GM23338 (cell line): ENCODE results near the gene BCL10. TPM values are rescaled to one million over a fixed set of nuclear protein-coding genes. Genes with fewer than 3 reads are reported as not detected.

Experiments used
- ATAC-seq: fragments of 200-7000 bp; cut with Tn5 transposase; 3 replicates; pipeline ENCODE4 v1.9.1; 2020
- DNase-seq: peaks from one replicate; pipeline ENCODE4 v3.0.0-alpha.2; 2015; ENCODE audit warnings: low spot score
- H2AFZ ChIP-seq: fragments of 200-600 bp; sonication (generic); 2 replicates; pipeline ENCODE4 v1.8.0; 2016; ENCODE audit warnings: antibody characterized with exemption, mild to moderate bottlenecking, moderate library complexity
- H3F3A ChIP-seq: fragments of 200-600 bp; sonication (generic); replicated peaks from 2 replicates; pipeline ENCODE4 v1.8.0; 2017; ENCODE audit warnings: antibody characterized with exemption, mixed run types, low read depth
- H3K27ac ChIP-seq: fragments of 200-600 bp; sonication (generic); 2 replicates; pipeline ENCODE4 v1.6.1; 2016; ENCODE audit warnings: low read depth
- H3K27me3 ChIP-seq: fragments of 200-600 bp; sonication (generic); 2 replicates; pipeline ENCODE4 v1.8.0; 2016; ENCODE audit warnings: mild to moderate bottlenecking, mixed run types, moderate library complexity; ENCODE audit not compliant: insufficient read depth
- H3K36me3 ChIP-seq: fragments of 200-600 bp; sonication (generic); 2 replicates; pipeline ENCODE4 v1.8.0; 2016; ENCODE audit warnings: mild to moderate bottlenecking; ENCODE audit not compliant: insufficient read depth
- H3K4me1 ChIP-seq: fragments of 200-600 bp; sonication (generic); 2 replicates; pipeline ENCODE4 v1.8.0; 2016; ENCODE audit warnings: mild to moderate bottlenecking, moderate library complexity; ENCODE audit not compliant: insufficient read depth
- H3K4me2 ChIP-seq: fragments of 200-600 bp; sonication (generic); 2 replicates; pipeline ENCODE4 v1.7.1; 2017; ENCODE audit warnings: mixed run types
- H3K4me3 ChIP-seq: fragments of 200-600 bp; sonication (generic); 2 replicates; pipeline ENCODE4 v1.6.1; 2016; ENCODE audit warnings: mixed run types
- H3K79me2 ChIP-seq: fragments of 200-600 bp; sonication (generic); replicated peaks from 2 replicates; pipeline ENCODE4 v1.8.0; 2017; ENCODE audit warnings: mild to moderate bottlenecking; ENCODE audit not compliant: insufficient read depth
- H3K9me2 ChIP-seq: fragments of 200-600 bp; sonication (generic); 2 replicates; pipeline ENCODE4 v1.8.0; 2017; ENCODE audit not compliant: insufficient read depth
- H4K20me1 ChIP-seq: fragments of 200-600 bp; sonication (generic); replicated peaks from 2 replicates; pipeline ENCODE4 v1.8.0; 2017; ENCODE audit warnings: mild to moderate bottlenecking; ENCODE audit not compliant: insufficient read depth
- H3K27ac Mint-ChIP-seq: 2 replicates; pipeline ENCODE4 v1.8.0; 2020; ENCODE audit warnings: inconsistent platforms, mild to moderate bottlenecking, moderate library complexity, mixed read lengths
- H3K27me3 Mint-ChIP-seq: 3 replicates; pipeline ENCODE4 v1.8.0; 2022; ENCODE audit warnings: low read depth, mild to moderate bottlenecking, moderate library complexity, mixed read lengths, inconsistent platforms; ENCODE audit not compliant: insufficient read depth, poor library complexity
- H3K36me3 Mint-ChIP-seq: 3 replicates; pipeline ENCODE4 v1.8.0; 2021; ENCODE audit warnings: low read depth, mild to moderate bottlenecking, inconsistent platforms, moderate library complexity, mixed read lengths
- H3K4me1 Mint-ChIP-seq: 3 replicates; pipeline ENCODE4 v1.8.0; 2020; ENCODE audit warnings: mild to moderate bottlenecking, inconsistent platforms, mixed read lengths
- H3K4me3 Mint-ChIP-seq: 3 replicates; pipeline ENCODE4 v1.8.0; 2021; ENCODE audit warnings: moderate library complexity, mild to moderate bottlenecking, inconsistent platforms, mixed read lengths
- H3K9me3 Mint-ChIP-seq: 3 replicates; pipeline ENCODE4 v1.8.0; 2020; ENCODE audit warnings: moderate library complexity, mild to moderate bottlenecking, inconsistent platforms, mixed read lengths
- EZH2 ChIP-seq: fragments of 200-600 bp; sonication (generic); IDR thresholded peaks from one replicate; pipeline ENCODE4 v1.8.0; 2017; ENCODE audit warnings: antibody characterized with exemption, mild to moderate bottlenecking, low read depth; ENCODE audit not compliant: unreplicated experiment
- JUNB ChIP-seq: IDR thresholded peaks from one replicate; pipeline ENCODE4 v1.6.1; 2016; ENCODE audit warnings: antibody characterized with exemption; ENCODE audit not compliant: unreplicated experiment
- NANOG ChIP-seq: IDR thresholded peaks from 2 replicates; pipeline ENCODE4 v1.6.1; 2016; ENCODE audit warnings: antibody characterized with exemption, borderline replicate concordance
- ZNF114 ChIP-seq: fragments of 250-450 bp; sonication (Bioruptor Pico); IDR thresholded peaks from 2 replicates; pipeline ENCODE4 v1.5.0; 2020; ENCODE audit warnings: mild to moderate bottlenecking, moderate library complexity
- polyA plus RNA-seq: library from polyadenylated mRNA; unstranded; fragments of >200 nt; fragmentation: Nextera tagmentation; extraction: Ambion mirVana; gene quantifications from 2 replicates; pipeline ENCODE4 v1.2.1, GENCODE V29; 2016
- total RNA-seq: library from RNA; depleted of rRNA; stranded (reverse); fragments of >200 nt; shearing (Covaris generic); gene quantifications from 2 replicates; pipeline ENCODE4 v1.2.3, GENCODE V29; 2014
- TF ChIP-seq, protein P1 (sequence below): IDR thresholded peaks from one replicate; pipeline ENCODE4 v1.6.1; 2018; ENCODE audit warnings: antibody characterized with exemption; ENCODE audit not compliant: unreplicated experiment
- TF ChIP-seq, protein P2 (sequence below): fragments of 250-450 bp; sonication (Bioruptor Pico); IDR thresholded peaks from 2 replicates; pipeline ENCODE4 v1.5.0; 2020; ENCODE audit warnings: mild to moderate bottlenecking, moderate library complexity

The BCL10 gene
- total and polyA plus RNA-seq, 2 experiments from 2014 or later, result 23.1 to 33.7 TPM

DNA sequence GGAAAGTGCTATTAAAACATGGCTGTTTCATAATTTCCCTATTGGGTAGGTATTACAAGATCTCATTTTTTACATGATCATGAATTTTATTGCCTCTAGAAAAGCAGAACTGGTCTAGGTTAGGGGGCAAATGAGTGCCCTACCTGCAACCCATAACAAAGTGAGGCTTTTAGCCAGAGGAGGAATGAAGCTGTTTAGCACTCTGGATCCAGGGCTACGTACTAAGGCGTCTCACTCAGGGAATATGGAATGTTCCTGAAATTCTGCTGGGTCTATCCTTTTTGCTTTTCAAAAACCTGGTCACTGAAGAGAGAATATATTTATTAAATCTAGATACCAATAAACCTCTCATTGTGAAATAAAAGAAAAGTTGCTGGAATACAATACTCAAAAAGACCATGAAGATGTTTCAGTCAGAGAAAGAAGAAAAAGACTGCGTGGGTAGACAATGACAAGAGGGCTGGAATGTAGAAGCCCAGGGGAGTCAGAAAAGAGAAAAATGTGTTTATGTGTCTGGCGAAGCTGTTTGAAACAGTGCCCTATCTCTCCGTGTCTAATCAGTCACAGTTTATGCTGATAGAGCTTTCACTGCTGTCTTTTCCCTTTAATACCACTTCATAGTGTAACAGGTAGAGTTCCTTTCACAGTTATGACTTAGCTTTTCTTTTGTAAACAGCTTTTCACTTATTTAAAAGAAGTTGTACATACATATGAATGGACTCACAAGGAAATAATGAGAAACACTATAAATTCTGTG, 50.6 kb downstream of the BCL10 start:
- H3K9me2 ChIP-seq, result no peaks in the 10 kb centered on the region
- no peaks in the 10 kb centered on the region for H3F3A ChIP-seq
- H3K27me3 Mint-ChIP-seq, result peaks cover 4% of the 10 kb centered on the region
- no peaks in the 10 kb centered on the region for H4K20me1 ChIP-seq
- no peaks in the 10 kb centered on the region for H3K9me3 Mint-ChIP-seq
- DNase-seq, result peak; percentile 22
- peaks cover 32% of the 10 kb centered on the region for H3K4me1 Mint-ChIP-seq
- H3K79me2 ChIP-seq, result no peaks in the 10 kb centered on the region
- H3K4me1 ChIP-seq, result peaks cover 26% of the 10 kb centered on the region
- TF ChIP-seq, protein P1, sequence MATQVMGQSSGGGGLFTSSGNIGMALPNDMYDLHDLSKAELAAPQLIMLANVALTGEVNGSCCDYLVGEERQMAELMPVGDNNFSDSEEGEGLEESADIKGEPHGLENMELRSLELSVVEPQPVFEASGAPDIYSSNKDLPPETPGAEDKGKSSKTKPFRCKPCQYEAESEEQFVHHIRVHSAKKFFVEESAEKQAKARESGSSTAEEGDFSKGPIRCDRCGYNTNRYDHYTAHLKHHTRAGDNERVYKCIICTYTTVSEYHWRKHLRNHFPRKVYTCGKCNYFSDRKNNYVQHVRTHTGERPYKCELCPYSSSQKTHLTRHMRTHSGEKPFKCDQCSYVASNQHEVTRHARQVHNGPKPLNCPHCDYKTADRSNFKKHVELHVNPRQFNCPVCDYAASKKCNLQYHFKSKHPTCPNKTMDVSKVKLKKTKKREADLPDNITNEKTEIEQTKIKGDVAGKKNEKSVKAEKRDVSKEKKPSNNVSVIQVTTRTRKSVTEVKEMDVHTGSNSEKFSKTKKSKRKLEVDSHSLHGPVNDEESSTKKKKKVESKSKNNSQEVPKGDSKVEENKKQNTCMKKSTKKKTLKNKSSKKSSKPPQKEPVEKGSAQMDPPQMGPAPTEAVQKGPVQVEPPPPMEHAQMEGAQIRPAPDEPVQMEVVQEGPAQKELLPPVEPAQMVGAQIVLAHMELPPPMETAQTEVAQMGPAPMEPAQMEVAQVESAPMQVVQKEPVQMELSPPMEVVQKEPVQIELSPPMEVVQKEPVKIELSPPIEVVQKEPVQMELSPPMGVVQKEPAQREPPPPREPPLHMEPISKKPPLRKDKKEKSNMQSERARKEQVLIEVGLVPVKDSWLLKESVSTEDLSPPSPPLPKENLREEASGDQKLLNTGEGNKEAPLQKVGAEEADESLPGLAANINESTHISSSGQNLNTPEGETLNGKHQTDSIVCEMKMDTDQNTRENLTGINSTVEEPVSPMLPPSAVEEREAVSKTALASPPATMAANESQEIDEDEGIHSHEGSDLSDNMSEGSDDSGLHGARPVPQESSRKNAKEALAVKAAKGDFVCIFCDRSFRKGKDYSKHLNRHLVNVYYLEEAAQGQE, result no peak
- TF ChIP-seq JUNB (no peak), NANOG (no peak), EZH2 (no peak), ZNF114 (CRISPR knock-in tag) (no peak)
- ATAC-seq, result peak; percentile 58
- H2AFZ ChIP-seq, result no peak overlapping the region
- H3K36me3 Mint-ChIP-seq, result no peaks in the 10 kb centered on the region
- H3K4me3 Mint-ChIP-seq, result peak overlapping the region; percentile 24; the same call in 2 of the 3 replicates
- no peaks in the 10 kb centered on the region for H3K36me3 ChIP-seq
- no peak overlapping the region; the same call in 1 of the 2 replicates for H3K27ac ChIP-seq
- H3K27me3 ChIP-seq, result no peaks in the 10 kb centered on the region
- no peak overlapping the region for H3K4me3 ChIP-seq
- H3K4me2 ChIP-seq, result peak overlapping the region; percentile 41
- peak overlapping the region; percentile 82 for H3K27ac Mint-ChIP-seq

DNA sequence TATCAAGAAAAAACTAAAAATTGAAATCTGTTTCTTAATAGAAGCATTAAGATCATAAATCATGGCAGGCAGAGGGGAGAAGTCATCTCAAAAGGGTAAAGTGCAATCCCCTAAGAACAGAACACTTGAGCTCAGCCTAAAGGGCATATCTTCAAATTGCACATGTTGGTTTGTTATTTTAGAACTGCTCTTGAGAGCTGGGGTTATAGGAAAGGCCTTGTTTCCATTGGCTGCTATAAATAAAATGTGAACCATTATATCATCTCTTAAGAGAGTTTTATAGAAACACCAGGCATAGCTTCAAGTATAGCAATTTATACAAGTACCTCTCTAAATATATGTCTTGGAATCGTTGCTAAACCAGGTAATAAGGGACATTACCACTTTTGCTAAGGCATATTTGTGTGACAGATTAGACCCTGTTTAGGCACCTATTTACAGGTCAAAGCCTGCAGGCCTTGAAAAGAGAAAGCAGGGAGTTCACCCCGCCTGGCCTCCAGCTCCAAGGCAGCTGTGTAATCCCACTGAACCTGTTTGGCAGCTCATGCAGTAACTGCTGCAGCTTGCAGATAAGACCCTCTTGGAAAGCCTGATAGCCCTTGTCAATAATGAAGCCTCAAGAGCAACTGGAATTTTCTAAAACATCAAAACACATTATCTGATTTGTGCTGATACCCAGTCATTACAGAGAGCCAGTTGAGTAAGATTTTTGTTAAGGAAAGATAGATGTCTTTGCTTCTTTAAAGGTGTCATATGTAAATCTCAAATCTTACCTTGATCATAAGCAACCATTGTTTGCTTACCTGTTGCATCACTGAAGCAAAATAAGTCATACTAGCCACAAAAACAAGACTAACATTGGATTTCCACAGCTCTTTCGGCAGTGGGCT, 51.5 kb downstream of the BCL10 start:
- Histone ChIP-seq H3K27me3 (no peaks in the 10 kb centered on the region), H3K4me2 (peak overlapping the region; percentile 41), H3K4me1 (peaks cover 31% of the 10 kb centered on the region), H2AFZ (0 out of 2 replicates have a peak overlapping the region, but pooled peaks have one; percentile 3), H3K27ac (no peak overlapping the region; the same call in 1 of the 2 replicates), H3K9me2 (no peaks in the 10 kb centered on the region), H3K4me3 (no peak overlapping the region), H3K79me2 (no peaks in the 10 kb centered on the region), H4K20me1 (no peaks in the 10 kb centered on the region), H3K36me3 (no peaks in the 10 kb centered on the region), H3F3A (no peaks in the 10 kb centered on the region)
- H3K36me3 Mint-ChIP-seq, result no peaks in the 10 kb centered on the region
- peak; percentile 98 for ATAC-seq
- H3K27ac Mint-ChIP-seq, result peak overlapping the region; percentile 82
- TF ChIP-seq, protein P2, sequence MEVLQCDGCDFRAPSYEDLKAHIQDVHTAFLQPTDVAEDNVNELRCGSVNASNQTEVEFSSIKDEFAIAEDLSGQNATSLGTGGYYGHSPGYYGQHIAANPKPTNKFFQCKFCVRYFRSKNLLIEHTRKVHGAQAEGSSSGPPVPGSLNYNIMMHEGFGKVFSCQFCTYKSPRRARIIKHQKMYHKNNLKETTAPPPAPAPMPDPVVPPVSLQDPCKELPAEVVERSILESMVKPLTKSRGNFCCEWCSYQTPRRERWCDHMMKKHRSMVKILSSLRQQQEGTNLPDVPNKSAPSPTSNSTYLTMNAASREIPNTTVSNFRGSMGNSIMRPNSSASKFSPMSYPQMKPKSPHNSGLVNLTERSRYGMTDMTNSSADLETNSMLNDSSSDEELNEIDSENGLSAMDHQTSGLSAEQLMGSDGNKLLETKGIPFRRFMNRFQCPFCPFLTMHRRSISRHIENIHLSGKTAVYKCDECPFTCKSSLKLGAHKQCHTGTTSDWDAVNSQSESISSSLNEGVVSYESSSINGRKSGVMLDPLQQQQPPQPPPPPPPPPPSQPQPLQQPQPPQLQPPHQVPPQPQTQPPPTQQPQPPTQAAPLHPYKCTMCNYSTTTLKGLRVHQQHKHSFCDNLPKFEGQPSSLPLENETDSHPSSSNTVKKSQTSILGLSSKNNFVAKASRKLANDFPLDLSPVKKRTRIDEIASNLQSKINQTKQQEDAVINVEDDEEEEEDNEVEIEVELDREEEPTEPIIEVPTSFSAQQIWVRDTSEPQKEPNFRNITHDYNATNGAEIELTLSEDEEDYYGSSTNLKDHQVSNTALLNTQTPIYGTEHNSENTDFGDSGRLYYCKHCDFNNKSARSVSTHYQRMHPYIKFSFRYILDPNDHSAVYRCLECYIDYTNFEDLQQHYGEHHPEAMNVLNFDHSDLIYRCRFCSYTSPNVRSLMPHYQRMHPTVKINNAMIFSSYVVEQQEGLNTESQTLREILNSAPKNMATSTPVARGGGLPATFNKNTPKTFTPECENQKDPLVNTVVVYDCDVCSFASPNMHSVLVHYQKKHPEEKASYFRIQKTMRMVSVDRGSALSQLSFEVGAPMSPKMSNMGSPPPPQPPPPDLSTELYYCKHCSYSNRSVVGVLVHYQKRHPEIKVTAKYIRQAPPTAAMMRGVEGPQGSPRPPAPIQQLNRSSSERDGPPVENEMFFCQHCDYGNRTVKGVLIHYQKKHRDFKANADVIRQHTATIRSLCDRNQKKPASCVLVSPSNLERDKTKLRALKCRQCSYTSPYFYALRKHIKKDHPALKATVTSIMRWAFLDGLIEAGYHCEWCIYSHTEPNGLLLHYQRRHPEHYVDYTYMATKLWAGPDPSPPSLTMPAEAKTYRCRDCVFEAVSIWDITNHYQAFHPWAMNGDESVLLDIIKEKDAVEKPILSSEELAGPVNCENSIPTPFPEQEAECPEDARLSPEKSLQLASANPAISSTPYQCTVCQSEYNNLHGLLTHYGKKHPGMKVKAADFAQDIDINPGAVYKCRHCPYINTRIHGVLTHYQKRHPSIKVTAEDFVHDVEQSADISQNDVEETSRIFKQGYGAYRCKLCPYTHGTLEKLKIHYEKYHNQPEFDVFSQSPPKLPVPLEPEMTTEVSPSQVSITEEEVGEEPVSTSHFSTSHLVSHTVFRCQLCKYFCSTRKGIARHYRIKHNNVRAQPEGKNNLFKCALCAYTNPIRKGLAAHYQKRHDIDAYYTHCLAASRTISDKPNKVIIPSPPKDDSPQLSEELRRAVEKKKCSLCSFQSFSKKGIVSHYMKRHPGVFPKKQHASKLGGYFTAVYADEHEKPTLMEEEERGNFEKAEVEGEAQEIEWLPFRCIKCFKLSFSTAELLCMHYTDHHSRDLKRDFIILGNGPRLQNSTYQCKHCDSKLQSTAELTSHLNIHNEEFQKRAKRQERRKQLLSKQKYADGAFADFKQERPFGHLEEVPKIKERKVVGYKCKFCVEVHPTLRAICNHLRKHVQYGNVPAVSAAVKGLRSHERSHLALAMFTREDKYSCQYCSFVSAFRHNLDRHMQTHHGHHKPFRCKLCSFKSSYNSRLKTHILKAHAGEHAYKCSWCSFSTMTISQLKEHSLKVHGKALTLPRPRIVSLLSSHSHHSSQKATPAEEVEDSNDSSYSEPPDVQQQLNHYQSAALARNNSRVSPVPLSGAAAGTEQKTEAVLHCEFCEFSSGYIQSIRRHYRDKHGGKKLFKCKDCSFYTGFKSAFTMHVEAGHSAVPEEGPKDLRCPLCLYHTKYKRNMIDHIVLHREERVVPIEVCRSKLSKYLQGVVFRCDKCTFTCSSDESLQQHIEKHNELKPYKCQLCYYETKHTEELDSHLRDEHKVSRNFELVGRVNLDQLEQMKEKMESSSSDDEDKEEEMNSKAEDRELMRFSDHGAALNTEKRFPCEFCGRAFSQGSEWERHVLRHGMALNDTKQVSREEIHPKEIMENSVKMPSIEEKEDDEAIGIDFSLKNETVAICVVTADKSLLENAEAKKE (CRISPR knock-in tag), result peak; percentile 41; the same call in 1 of the 2 replicates
- TF ChIP-seq NANOG, result no peak
- peaks cover 3% of the 10 kb centered on the region for H3K27me3 Mint-ChIP-seq
- peak overlapping the region; percentile 5; the same call in 1 of the 3 replicates for H3K4me3 Mint-ChIP-seq
- H3K9me3 Mint-ChIP-seq, result no peaks in the 10 kb centered on the region
- H3K4me1 Mint-ChIP-seq, result peaks cover 34% of the 10 kb centered on the region
- peak; percentile 90 for DNase-seq
